ENCODE results near the gene ADAMTS17.

Gene ADAMTS17

GRCh38 chr15:100154338-100154737 is 187.4 kb downstream of the ADAMTS17 start:
- H3K9me3 ChIP-seq (ENCODE audit: insufficient read depth, low read length, severe bottlenecking): peaks cover 25% of the 10 kb centered on the region
- H3K27me3 ChIP-seq (ENCODE audit: insufficient read depth, low read length, poor library complexity): no peaks in the 10 kb centered on the region
- H4K20me1 ChIP-seq (ENCODE audit: insufficient read depth, low read length): no peaks in the 10 kb centered on the region
- no peak for DNase-seq
- H3K79me2 ChIP-seq (ENCODE audit: insufficient read depth, low read length): no peaks in the 10 kb centered on the region
- H2AFZ ChIP-seq (ENCODE audit: low read depth, low read length): no peak overlapping the region
- H3K4me1 ChIP-seq (ENCODE audit: insufficient read depth, low read length): no peaks in the 10 kb centered on the region
- H3K4me3 ChIP-seq (ENCODE audit: low read depth in 1 of 2, low read length in 2 of 2): no peak overlapping the region
- peaks cover 87% of the 10 kb centered on the region for H3K36me3 ChIP-seq (ENCODE audit: insufficient read depth, low read length)
- H3K9ac ChIP-seq (ENCODE audit: low read depth, low read length): no peak overlapping the region
- no peak overlapping the region for H3K27ac ChIP-seq (ENCODE audit: low read length)
- TF ChIP-seq CTCF (IDR thresholded peaks at IDR 0.05; ENCODE audit: borderline replicate concordance, extremely low read depth, low read length, poor library complexity, severe bottlenecking): no peak
- TF ChIP-seq EZH2 (IDR thresholded peaks at IDR 0.05; ENCODE audit: borderline replicate concordance, low read depth, low read length, severe bottlenecking): no peak
- H3K4me2 ChIP-seq (ENCODE audit: insufficient read depth, low read length): no peak overlapping the region
- ATAC-seq (ENCODE audit: insufficient read depth, low read depth): no peak

GRCh38 chr15:100152463-100152862 is 189.3 kb downstream of the ADAMTS17 start:
- H3K27me3 ChIP-seq (ENCODE audit: insufficient read depth, low read length, poor library complexity): no peaks in the 10 kb centered on the region
- no peak overlapping the region for H3K4me3 ChIP-seq (ENCODE audit: low read depth in 1 of 2, low read length in 2 of 2)
- H2AFZ ChIP-seq (ENCODE audit: low read depth, low read length): no peak overlapping the region
- H3K4me2 ChIP-seq (ENCODE audit: insufficient read depth, low read length): no peak overlapping the region
- ATAC-seq (ENCODE audit: insufficient read depth, low read depth) (no peak), DNase-seq (no peak)
- H3K9ac ChIP-seq (ENCODE audit: low read depth, low read length): no peak overlapping the region
- no peaks in the 10 kb centered on the region for H4K20me1 ChIP-seq (ENCODE audit: insufficient read depth, low read length)
- peaks cover 99% of the 10 kb centered on the region for H3K36me3 ChIP-seq (ENCODE audit: insufficient read depth, low read length)
- TF ChIP-seq EZH2 (IDR thresholded peaks at IDR 0.05; ENCODE audit: borderline replicate concordance, low read depth, low read length, severe bottlenecking) (no peak), CTCF (IDR thresholded peaks at IDR 0.05; ENCODE audit: borderline replicate concordance, extremely low read depth, low read length, poor library complexity, severe bottlenecking) (no peak)
- no peaks in the 10 kb centered on the region for H3K4me1 ChIP-seq (ENCODE audit: insufficient read depth, low read length)
- H3K9me3 ChIP-seq (ENCODE audit: insufficient read depth, low read length, severe bottlenecking): peaks cover 42% of the 10 kb centered on the region
- no peaks in the 10 kb centered on the region for H3K79me2 ChIP-seq (ENCODE audit: insufficient read depth, low read length)
- H3K27ac ChIP-seq (ENCODE audit: low read length): no peak overlapping the region

DNA sequence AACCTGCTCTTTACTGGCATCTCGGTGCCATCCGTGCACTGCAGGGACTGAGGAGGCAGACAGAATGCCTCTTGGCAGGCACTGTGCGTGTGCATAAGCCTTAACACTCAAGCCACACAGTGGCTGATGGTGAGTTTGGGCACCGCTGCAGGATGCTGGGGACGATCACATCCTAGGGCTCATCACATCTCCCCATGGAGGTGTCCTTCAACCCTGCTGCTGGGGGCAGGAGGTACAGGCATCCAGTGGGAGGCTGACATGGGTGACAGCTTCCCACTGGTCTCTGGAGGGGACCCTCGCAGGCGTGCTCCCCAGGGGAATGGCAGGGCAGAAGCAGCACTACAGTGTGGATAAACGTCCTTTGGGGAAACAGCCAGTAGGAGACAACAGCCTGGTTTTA is 190.9 kb downstream of the ADAMTS17 start:
- H3K4me2 ChIP-seq (ENCODE audit: insufficient read depth, low read length): no peak overlapping the region
- no peaks in the 10 kb centered on the region for H4K20me1 ChIP-seq (ENCODE audit: insufficient read depth, low read length)

More for the DNA sequence above, 190.9 kb downstream of the ADAMTS17 start:
- Histone ChIP-seq H3K4me3 (ENCODE audit: low read depth in 1 of 2, low read length in 2 of 2) (no peak overlapping the region), H3K27ac (ENCODE audit: low read length) (no peak overlapping the region), H3K36me3 (ENCODE audit: insufficient read depth, low read length) (peaks cover 89% of the 10 kb centered on the region), H3K27me3 (ENCODE audit: insufficient read depth, low read length, poor library complexity) (no peaks in the 10 kb centered on the region), H3K9ac (ENCODE audit: low read depth, low read length) (no peak overlapping the region), H3K9me3 (ENCODE audit: insufficient read depth, low read length, severe bottlenecking) (peaks cover 46% of the 10 kb centered on the region), H2AFZ (ENCODE audit: low read depth, low read length) (no peak overlapping the region), H3K79me2 (ENCODE audit: insufficient read depth, low read length) (no peaks in the 10 kb centered on the region), H3K4me1 (ENCODE audit: insufficient read depth, low read length) (no peaks in the 10 kb centered on the region)
- no peak for ATAC-seq (ENCODE audit: insufficient read depth, low read depth)
- no peak for TF ChIP-seq CTCF (IDR thresholded peaks at IDR 0.05; ENCODE audit: borderline replicate concordance, extremely low read depth, low read length, poor library complexity, severe bottlenecking)
- TF ChIP-seq EZH2 (IDR thresholded peaks at IDR 0.05; ENCODE audit: borderline replicate concordance, low read depth, low read length, severe bottlenecking): no peak
- DNase-seq: no peak
